GM12875 (cell line): ENCODE results near the gene CDH19.

Experiments used
- H3K4me3 ChIP-seq: one replicate; pipeline ENCODE4 v1.5.1; 2011; ENCODE audit warnings: low read depth, low read length, control low read depth
- TF ChIP-seq, protein P1 (sequence below): IDR thresholded peaks from 2 replicates; pipeline ENCODE4 v1.5.1; 2011; ENCODE audit warnings: low read depth, mild to moderate bottlenecking, control low read depth, inconsistent platforms, low read length, moderate library complexity, borderline replicate concordance; ENCODE audit not compliant: insufficient read depth

CDH19 gene

GRCh38 chr18:66566616-66567015 is 37.3 kb downstream of the CDH19 start:
- TF ChIP-seq, protein P1, sequence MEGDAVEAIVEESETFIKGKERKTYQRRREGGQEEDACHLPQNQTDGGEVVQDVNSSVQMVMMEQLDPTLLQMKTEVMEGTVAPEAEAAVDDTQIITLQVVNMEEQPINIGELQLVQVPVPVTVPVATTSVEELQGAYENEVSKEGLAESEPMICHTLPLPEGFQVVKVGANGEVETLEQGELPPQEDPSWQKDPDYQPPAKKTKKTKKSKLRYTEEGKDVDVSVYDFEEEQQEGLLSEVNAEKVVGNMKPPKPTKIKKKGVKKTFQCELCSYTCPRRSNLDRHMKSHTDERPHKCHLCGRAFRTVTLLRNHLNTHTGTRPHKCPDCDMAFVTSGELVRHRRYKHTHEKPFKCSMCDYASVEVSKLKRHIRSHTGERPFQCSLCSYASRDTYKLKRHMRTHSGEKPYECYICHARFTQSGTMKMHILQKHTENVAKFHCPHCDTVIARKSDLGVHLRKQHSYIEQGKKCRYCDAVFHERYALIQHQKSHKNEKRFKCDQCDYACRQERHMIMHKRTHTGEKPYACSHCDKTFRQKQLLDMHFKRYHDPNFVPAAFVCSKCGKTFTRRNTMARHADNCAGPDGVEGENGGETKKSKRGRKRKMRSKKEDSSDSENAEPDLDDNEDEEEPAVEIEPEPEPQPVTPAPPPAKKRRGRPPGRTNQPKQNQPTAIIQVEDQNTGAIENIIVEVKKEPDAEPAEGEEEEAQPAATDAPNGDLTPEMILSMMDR: no peak

DNA sequence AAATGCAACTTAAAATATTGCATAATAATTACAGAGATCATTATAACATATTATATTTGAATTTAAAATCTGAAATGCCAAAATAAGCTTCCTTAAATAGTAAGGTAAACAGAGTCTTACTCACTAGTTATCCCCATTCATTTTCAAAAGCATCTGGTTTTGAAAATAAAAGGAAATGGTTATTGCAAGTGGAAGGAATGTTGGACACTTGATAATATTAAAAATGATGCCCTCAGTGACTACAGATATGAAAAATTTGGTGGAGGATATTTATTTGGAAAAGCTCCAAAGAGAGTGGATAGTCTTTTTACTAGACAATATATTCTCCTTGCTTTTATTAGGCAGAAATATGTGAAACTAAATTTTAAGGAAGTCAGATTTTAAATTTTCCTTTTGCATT is 39.7 kb downstream of the CDH19 start:
- no peak overlapping the region for H3K4me3 ChIP-seq
- TF ChIP-seq, protein P1: no peak

More at GRCh38 chr18:66566616-66567015, 37.3 kb downstream of the CDH19 start:
- H3K4me3 ChIP-seq: no peak overlapping the region

GRCh38 chr18:66562279-66562678 is 41.6 kb downstream of the CDH19 start:
- H3K4me3 ChIP-seq: no peak overlapping the region
- TF ChIP-seq, protein P1: no peak

GRCh38 chr18:66560094-66560493 is 43.8 kb downstream of the CDH19 start:
- no peak overlapping the region for H3K4me3 ChIP-seq
- TF ChIP-seq, protein P1: no peak

DNA sequence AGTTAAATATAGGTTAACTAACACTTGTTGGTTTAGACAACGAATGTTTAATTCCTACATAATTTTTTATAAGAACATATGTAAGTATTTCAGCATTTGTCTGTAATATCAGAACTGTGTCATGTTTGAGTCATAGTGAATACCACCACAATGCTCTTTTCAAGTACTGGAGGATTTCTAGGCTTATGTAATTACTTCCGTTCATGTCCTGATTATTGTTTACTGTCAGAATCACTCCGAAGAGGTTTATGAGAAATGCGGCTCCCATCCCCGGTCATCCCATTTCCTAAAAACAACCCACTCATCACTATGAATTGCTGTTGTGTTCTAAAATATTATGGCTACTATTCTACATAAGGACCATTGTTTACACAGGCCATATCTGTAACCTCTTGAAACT is 45.1 kb downstream of the CDH19 start:
- no peak overlapping the region for H3K4me3 ChIP-seq
- TF ChIP-seq, protein P1: no peak

- no peak overlapping the region for H3K4me3 ChIP-seq
- TF ChIP-seq, protein P1: no peak
Measured at GRCh38 chr18:66557091-66557490, 46.8 kb downstream of the CDH19 start.

DNA sequence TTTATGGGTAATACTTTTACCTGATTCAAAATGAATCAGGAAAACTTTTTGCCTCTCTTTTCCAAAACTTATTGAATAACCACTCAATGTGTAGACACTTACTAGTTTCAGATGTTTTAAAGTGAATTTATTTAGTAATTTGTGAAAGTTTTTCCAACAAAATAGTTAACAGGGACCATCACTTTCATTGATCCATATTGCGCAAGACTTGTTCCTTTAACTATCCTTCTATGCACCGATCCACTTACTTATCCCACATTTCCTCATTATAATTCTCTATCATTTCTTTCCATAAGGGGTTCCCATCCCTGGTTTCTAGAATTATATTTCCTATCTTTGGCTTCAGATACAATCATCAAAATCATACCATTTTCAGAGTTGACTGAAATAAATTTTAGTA is 48.3 kb downstream of the CDH19 start:
- TF ChIP-seq, protein P1: no peak
- H3K4me3 ChIP-seq: no peak overlapping the region
